Heart left ventricle (tissue), 13 donors: ENCODE data around the gene MTHFR.

Experiments
- CTCF ChIP-seq, 12 donors: fragments of 200-600 bp; sonication (generic) in 4 of 12; IDR thresholded peaks; one replicate each; pipeline versions ENCODE4 v1.5.0 to v1.8.0; 2018 to 2022; ENCODE audit warnings: antibody characterized with exemption in 12 of 12, mild to moderate bottlenecking in 5 of 12
- POLR2A ChIP-seq, 2 donors: fragments of 450-650 bp; IDR thresholded peaks; one replicate each; pipeline ENCODE4 v1.6.1; 2017; ENCODE audit warnings: antibody characterized with exemption in 2 of 2, mild to moderate bottlenecking in 2 of 2, moderate library complexity in 2 of 2
- donor health status: ischemic (EF 13 %, LVEDD 7.1; RV severe dilation, severe dysfunction).
- donor health status: DM: no; HTN: yes; CAD: no.
- donor health status: DM: no; HTN: no; CAD: no.
- donor health status: ischemic (EF 25% LVEDD 6.9; RV normal size, moderate dysfunction).
- donor health status: ischemic (EF 25% LVEDD 5.7; RV mildly dilated, moderate dysfunction).
- donor health status: ischemic (EF 35%, LVEDD 5.7; RV mildly dilated, moderate dysfunction).
- donor health status: nonischemic (EF 11% LVEDD 7.7; RV severe dilation, severe dysfunction).
- donor health status: DM: yes; HTN: yes; CAD: no.
- donor health status: PGD.
- donor health status: ischemic (EF 29% LVEDD 5.4; RV normal size, mild dysfunction).
- donor health status: nonischemic (EF 23%, LVEDD 6.1; RV moderate dilation, normal function).

- TF ChIP-seq CTCF (IDR thresholded peaks at IDR 0.05): no peak
- no peak for TF ChIP-seq POLR2A (IDR thresholded peaks at IDR 0.05)
Measured at GRCh38 chr1:11771481-11772043, 34.2 kb downstream of the MTHFR start.
